HL-60/S4 (cell line): ENCODE measurements around the gene TMEM184B.

Experiments
- in situ Hi-C: fragments of 300-500 bp; cut with MboI; formaldehyde crosslinking; loops from 2 replicates; pipeline ENCODE4 v1.14.3; 2022; ENCODE audit warnings: low sequenced_read_pairs

The TMEM184B gene

GRCh38 chr22:38282397-38282796, 9.6 kb upstream of the TMEM184B start:
- in situ Hi-C loops, result no loop called here

- in situ Hi-C loops, result no loop called here
These were observed 3.4 kb upstream of the TMEM184B start for GRCh38 chr22:38276166-38276565.

- in situ Hi-C loops, result no loop called here
These were observed 471 bp upstream of the TMEM184B start for GRCh38 chr22:38273135-38273826.

- in situ Hi-C loops, result no loop called here
These were observed 860 bp downstream of the TMEM184B start for GRCh38 chr22:38271927-38272372.

- in situ Hi-C loops, result no loop called here
These were observed 1.7 kb downstream of the TMEM184B start for GRCh38 chr22:38271101-38271500.

GRCh38 chr22:38270091-38270992, 2.5 kb downstream of the TMEM184B start:
- in situ Hi-C loops, result no loop called here

GRCh38 chr22:38269466-38269865, 3.3 kb downstream of the TMEM184B start:
- in situ Hi-C loops, result no loop called here

GRCh38 chr22:38267086-38267485, 5.7 kb downstream of the TMEM184B start:
- in situ Hi-C loops, result no loop called here

GRCh38 chr22:38266120-38266519, 6.7 kb downstream of the TMEM184B start:
- in situ Hi-C loops, result no loop called here

- in situ Hi-C loops, result no loop called here
These were observed 8.4 kb downstream of the TMEM184B start for GRCh38 chr22:38264322-38264843.

- in situ Hi-C loops, result no loop called here
These were observed 10.6 kb downstream of the TMEM184B start for GRCh38 chr22:38262051-38262795.

- in situ Hi-C loops, result no loop called here
These were observed 11.8 kb downstream of the TMEM184B start for GRCh38 chr22:38260761-38261681.

- in situ Hi-C loops, result no loop called here
These were observed 13.4 kb downstream of the TMEM184B start for GRCh38 chr22:38259370-38259769.

- in situ Hi-C loops, result no loop called here
These were observed 13.9 kb downstream of the TMEM184B start for GRCh38 chr22:38258895-38259294.

GRCh38 chr22:38257650-38258250, 15.1 kb downstream of the TMEM184B start:
- in situ Hi-C loops, result no loop called here

GRCh38 chr22:38257181-38257580, 15.6 kb downstream of the TMEM184B start:
- in situ Hi-C loops, result no loop called here

GRCh38 chr22:38255697-38256096, 17.1 kb downstream of the TMEM184B start:
- in situ Hi-C loops, result no loop called here

- in situ Hi-C loops, result no loop called here
These were observed 21.5 kb downstream of the TMEM184B start for GRCh38 chr22:38251341-38251692.

GRCh38 chr22:38250643-38251340, 22.0 kb downstream of the TMEM184B start:
- in situ Hi-C loops, result no loop called here
